Measurements from ENCODE around the gene STK39. TPM values are rescaled to one million over a fixed set of nuclear protein-coding genes. Genes with fewer than 3 reads are reported as not detected.
A peak's percentile ranks its signal among the peaks of the same experiment; 100 is the strongest.

STK39 gene
- total RNA-seq, 1 experiment from 2014 or later: 13.8 TPM

GRCh38 chr2:167939514-167940345, 307.7 kb downstream of the STK39 start:
- TF ChIP-seq CTCF (IDR thresholded peaks at IDR 0.05; ENCODE audit: unreplicated experiment): no peak
- peak; percentile 10 for DNase-seq (ENCODE audit: unreplicated experiment)
- no peak overlapping the region for H3K27ac Mint-ChIP-seq (ENCODE audit: low read depth, unreplicated experiment)
- BruUV-seq (replicated peaks): no TSS peak
- no peaks in the 10 kb centered on the region for H3K9me3 Mint-ChIP-seq (ENCODE audit: unreplicated experiment)
- H3K4me1 Mint-ChIP-seq (ENCODE audit: insufficient read depth, unreplicated experiment): no peaks in the 10 kb centered on the region
- ChIA-PET POLR2A (no interaction called here), CTCF (interaction anchor here (0.6 to 1.5 kb wide), 5 partner anchors 24 to 1178 kb away, joined by 3 to 4 read pairs (median 3); no protein-coding TSS in a partner anchor)
- no peaks in the 10 kb centered on the region for H3K36me3 Mint-ChIP-seq (ENCODE audit: insufficient read depth, unreplicated experiment)
- H3K4me3 Mint-ChIP-seq (ENCODE audit: unreplicated experiment): no peak overlapping the region
- H3K27me3 Mint-ChIP-seq (ENCODE audit: insufficient read depth, unreplicated experiment): peaks cover 39% of the 10 kb centered on the region
- intact Hi-C loops (cut with micrococcal nuclease): no loop called here

- no peak for TF ChIP-seq CTCF (IDR thresholded peaks at IDR 0.05; ENCODE audit: unreplicated experiment)
- POLR2A ChIA-PET: interaction anchor here (0.6 kb wide), 1 partner anchor 865 kb away, joined by 3 read pairs; the partner anchor contains the start of gene NOSTRIN
- intact Hi-C loops (cut with micrococcal nuclease): no loop called here
- H3K27me3 Mint-ChIP-seq (ENCODE audit: insufficient read depth, unreplicated experiment): peaks cover 39% of the 10 kb centered on the region
- no peak overlapping the region for H3K4me3 Mint-ChIP-seq (ENCODE audit: unreplicated experiment)
- CTCF ChIA-PET: interaction anchor here (0.6 to 0.8 kb wide), 3 partner anchors 10 to 572 kb away, joined by 4 to 5 read pairs (median 4); no protein-coding TSS in a partner anchor
- DNase-seq (ENCODE audit: unreplicated experiment): no peak
- no TSS peak for BruUV-seq (replicated peaks)
- no peak overlapping the region for H3K27ac Mint-ChIP-seq (ENCODE audit: low read depth, unreplicated experiment)
- no peaks in the 10 kb centered on the region for H3K36me3 Mint-ChIP-seq (ENCODE audit: insufficient read depth, unreplicated experiment)
- H3K9me3 Mint-ChIP-seq (ENCODE audit: unreplicated experiment): no peaks in the 10 kb centered on the region
- H3K4me1 Mint-ChIP-seq (ENCODE audit: insufficient read depth, unreplicated experiment): no peaks in the 10 kb centered on the region
Observed at GRCh38 chr2:167937403-167937802, 310.0 kb downstream of the STK39 start.

GRCh38 chr2:167935803-167936110, 311.6 kb downstream of the STK39 start:
- intact Hi-C loops (cut with micrococcal nuclease): no loop called here
- BruUV-seq (replicated peaks): no TSS peak
- no peak for DNase-seq (ENCODE audit: unreplicated experiment)
- peaks cover 26% of the 10 kb centered on the region for H3K27me3 Mint-ChIP-seq (ENCODE audit: insufficient read depth, unreplicated experiment)
- no peak for TF ChIP-seq CTCF (IDR thresholded peaks at IDR 0.05; ENCODE audit: unreplicated experiment)
- POLR2A ChIA-PET: no interaction called here
- no peaks in the 10 kb centered on the region for H3K9me3 Mint-ChIP-seq (ENCODE audit: unreplicated experiment)
- no peak overlapping the region for H3K27ac Mint-ChIP-seq (ENCODE audit: low read depth, unreplicated experiment)
- CTCF ChIA-PET: no interaction called here
- H3K36me3 Mint-ChIP-seq (ENCODE audit: insufficient read depth, unreplicated experiment): no peaks in the 10 kb centered on the region
- H3K4me1 Mint-ChIP-seq (ENCODE audit: insufficient read depth, unreplicated experiment): no peaks in the 10 kb centered on the region
- no peak overlapping the region for H3K4me3 Mint-ChIP-seq (ENCODE audit: unreplicated experiment)

- Mint-ChIP-seq H3K27ac (ENCODE audit: low read depth, unreplicated experiment) (no peak overlapping the region), H3K9me3 (ENCODE audit: unreplicated experiment) (no peaks in the 10 kb centered on the region), H3K27me3 (ENCODE audit: insufficient read depth, unreplicated experiment) (peaks cover 30% of the 10 kb centered on the region), H3K4me3 (ENCODE audit: unreplicated experiment) (no peak overlapping the region), H3K36me3 (ENCODE audit: insufficient read depth, unreplicated experiment) (no peaks in the 10 kb centered on the region), H3K4me1 (ENCODE audit: insufficient read depth, unreplicated experiment) (peaks cover under 1% of the 10 kb centered on the region)
- CTCF ChIA-PET: interaction anchor here (0.6 to 1.6 kb wide), 3 partner anchors 185 to 669 kb away, joined by 3 to 5 read pairs (median 3); no protein-coding TSS in a partner anchor
- no TSS peak for BruUV-seq (replicated peaks)
- POLR2A ChIA-PET: no interaction called here
- intact Hi-C loops (cut with micrococcal nuclease): no loop called here
- TF ChIP-seq CTCF (IDR thresholded peaks at IDR 0.05; ENCODE audit: unreplicated experiment): no peak
- no peak for DNase-seq (ENCODE audit: unreplicated experiment)
Observed at GRCh38 chr2:167933097-167933814, 314.1 kb downstream of the STK39 start.

All from MCF 10A (cell line).